GM23338 (cell line): ENCODE data around the gene CADPS2. TPM values are rescaled to one million over a fixed set of nuclear protein-coding genes. Genes with fewer than 3 reads are reported as not detected.

Experiments
- ATAC-seq: fragments of 200-7000 bp; cut with Tn5 transposase; 3 replicates; pipeline ENCODE4 v1.9.1; 2020
- DNase-seq: peaks from one replicate; pipeline ENCODE4 v3.0.0-alpha.2; 2015; ENCODE audit warnings: low spot score
- H2AFZ ChIP-seq: fragments of 200-600 bp; sonication (generic); 2 replicates; pipeline ENCODE4 v1.8.0; 2016; ENCODE audit warnings: antibody characterized with exemption, mild to moderate bottlenecking, moderate library complexity
- H3F3A ChIP-seq: fragments of 200-600 bp; sonication (generic); replicated peaks from 2 replicates; pipeline ENCODE4 v1.8.0; 2017; ENCODE audit warnings: antibody characterized with exemption, mixed run types, low read depth
- H3K27ac ChIP-seq: fragments of 200-600 bp; sonication (generic); 2 replicates; pipeline ENCODE4 v1.6.1; 2016; ENCODE audit warnings: low read depth
- H3K27me3 ChIP-seq: fragments of 200-600 bp; sonication (generic); 2 replicates; pipeline ENCODE4 v1.8.0; 2016; ENCODE audit warnings: mild to moderate bottlenecking, mixed run types, moderate library complexity; ENCODE audit not compliant: insufficient read depth
- H3K36me3 ChIP-seq: fragments of 200-600 bp; sonication (generic); 2 replicates; pipeline ENCODE4 v1.8.0; 2016; ENCODE audit warnings: mild to moderate bottlenecking; ENCODE audit not compliant: insufficient read depth
- H3K4me1 ChIP-seq: fragments of 200-600 bp; sonication (generic); 2 replicates; pipeline ENCODE4 v1.8.0; 2016; ENCODE audit warnings: mild to moderate bottlenecking, moderate library complexity; ENCODE audit not compliant: insufficient read depth
- H3K4me2 ChIP-seq: fragments of 200-600 bp; sonication (generic); 2 replicates; pipeline ENCODE4 v1.7.1; 2017; ENCODE audit warnings: mixed run types
- H3K4me3 ChIP-seq: fragments of 200-600 bp; sonication (generic); 2 replicates; pipeline ENCODE4 v1.6.1; 2016; ENCODE audit warnings: mixed run types
- H3K79me2 ChIP-seq: fragments of 200-600 bp; sonication (generic); replicated peaks from 2 replicates; pipeline ENCODE4 v1.8.0; 2017; ENCODE audit warnings: mild to moderate bottlenecking; ENCODE audit not compliant: insufficient read depth
- H3K9me2 ChIP-seq: fragments of 200-600 bp; sonication (generic); 2 replicates; pipeline ENCODE4 v1.8.0; 2017; ENCODE audit not compliant: insufficient read depth
- H4K20me1 ChIP-seq: fragments of 200-600 bp; sonication (generic); replicated peaks from 2 replicates; pipeline ENCODE4 v1.8.0; 2017; ENCODE audit warnings: mild to moderate bottlenecking; ENCODE audit not compliant: insufficient read depth
- H3K27ac Mint-ChIP-seq: 2 replicates; pipeline ENCODE4 v1.8.0; 2020; ENCODE audit warnings: inconsistent platforms, mild to moderate bottlenecking, moderate library complexity, mixed read lengths
- H3K27me3 Mint-ChIP-seq: 3 replicates; pipeline ENCODE4 v1.8.0; 2022; ENCODE audit warnings: low read depth, mild to moderate bottlenecking, moderate library complexity, mixed read lengths, inconsistent platforms; ENCODE audit not compliant: insufficient read depth, poor library complexity
- H3K36me3 Mint-ChIP-seq: 3 replicates; pipeline ENCODE4 v1.8.0; 2021; ENCODE audit warnings: low read depth, mild to moderate bottlenecking, inconsistent platforms, moderate library complexity, mixed read lengths
- H3K4me1 Mint-ChIP-seq: 3 replicates; pipeline ENCODE4 v1.8.0; 2020; ENCODE audit warnings: mild to moderate bottlenecking, inconsistent platforms, mixed read lengths
- H3K4me3 Mint-ChIP-seq: 3 replicates; pipeline ENCODE4 v1.8.0; 2021; ENCODE audit warnings: moderate library complexity, mild to moderate bottlenecking, inconsistent platforms, mixed read lengths
- H3K9me3 Mint-ChIP-seq: 3 replicates; pipeline ENCODE4 v1.8.0; 2020; ENCODE audit warnings: moderate library complexity, mild to moderate bottlenecking, inconsistent platforms, mixed read lengths
- CREB1 ChIP-seq: fragments of 250-450 bp; sonication (Bioruptor Pico); IDR thresholded peaks from 2 replicates; pipeline ENCODE4 v1.5.0; 2020; ENCODE audit warnings: low read depth, mild to moderate bottlenecking, moderate library complexity
- EZH2 ChIP-seq: fragments of 200-600 bp; sonication (generic); IDR thresholded peaks from one replicate; pipeline ENCODE4 v1.8.0; 2017; ENCODE audit warnings: antibody characterized with exemption, mild to moderate bottlenecking, low read depth; ENCODE audit not compliant: unreplicated experiment
- EZH2phosphoT487 ChIP-seq: fragments of 200-600 bp; sonication (generic); IDR thresholded peaks from one replicate; pipeline ENCODE4 v1.8.1; 2018; ENCODE audit warnings: antibody characterized with exemption; ENCODE audit not compliant: unreplicated experiment
- JUNB ChIP-seq: IDR thresholded peaks from one replicate; pipeline ENCODE4 v1.6.1; 2016; ENCODE audit warnings: antibody characterized with exemption; ENCODE audit not compliant: unreplicated experiment
- NANOG ChIP-seq: IDR thresholded peaks from 2 replicates; pipeline ENCODE4 v1.6.1; 2016; ENCODE audit warnings: antibody characterized with exemption, borderline replicate concordance
- POLR2AphosphoS5 ChIP-seq: IDR thresholded peaks from 2 replicates; pipeline ENCODE4 v1.6.1; 2016; ENCODE audit warnings: antibody characterized with exemption, low read depth
- STAT1 ChIP-seq: IDR thresholded peaks from one replicate; pipeline ENCODE4 v1.6.1; 2016; ENCODE audit warnings: antibody characterized with exemption; ENCODE audit not compliant: unreplicated experiment
- ZNF114 ChIP-seq: fragments of 250-450 bp; sonication (Bioruptor Pico); IDR thresholded peaks from 2 replicates; pipeline ENCODE4 v1.5.0; 2020; ENCODE audit warnings: mild to moderate bottlenecking, moderate library complexity
- ZNF331 ChIP-seq: fragments of 250-450 bp; sonication (Bioruptor Pico); IDR thresholded peaks from 2 replicates; pipeline ENCODE4 v1.5.0; 2020; ENCODE audit warnings: low read depth, mild to moderate bottlenecking, moderate library complexity
- polyA plus RNA-seq: library from polyadenylated mRNA; unstranded; fragments of >200 nt; fragmentation: Nextera tagmentation; extraction: Ambion mirVana; gene quantifications from 2 replicates; pipeline ENCODE4 v1.2.1, GENCODE V29; 2016
- total RNA-seq: library from RNA; depleted of rRNA; stranded (reverse); fragments of >200 nt; shearing (Covaris generic); gene quantifications from 2 replicates; pipeline ENCODE4 v1.2.3, GENCODE V29; 2014
- TF ChIP-seq, protein P1 (sequence below), 2 experiments: fragments of 200-600 bp in 1 of 2; sonication (generic) in 1 of 2; conservative IDR thresholded peaks; 2 replicates each; pipeline versions ENCODE4 v1.5.1 to v1.6.1; 2016 to 2017; ENCODE audit warnings: antibody characterized with exemption in 2 of 2, low read depth in 2 of 2, mild to moderate bottlenecking in 2 of 2, moderate library complexity in 1 of 2
- TF ChIP-seq, protein P2 (sequence below): IDR thresholded peaks from 2 replicates; pipeline ENCODE4 v1.6.1; 2016; ENCODE audit warnings: antibody characterized with exemption
- TF ChIP-seq, protein P3 (sequence below): IDR thresholded peaks from one replicate; pipeline ENCODE4 v1.6.1; 2018; ENCODE audit warnings: antibody characterized with exemption; ENCODE audit not compliant: unreplicated experiment
- TF ChIP-seq, protein P4 (sequence below): fragments of 250-450 bp; sonication (Bioruptor Pico); IDR thresholded peaks from 2 replicates; pipeline ENCODE4 v1.5.0; 2020; ENCODE audit warnings: mild to moderate bottlenecking, moderate library complexity

The CADPS2 gene
- total and polyA plus RNA-seq, 2 experiments from 2014 or later: 16.3 to 36.9 TPM

DNA sequence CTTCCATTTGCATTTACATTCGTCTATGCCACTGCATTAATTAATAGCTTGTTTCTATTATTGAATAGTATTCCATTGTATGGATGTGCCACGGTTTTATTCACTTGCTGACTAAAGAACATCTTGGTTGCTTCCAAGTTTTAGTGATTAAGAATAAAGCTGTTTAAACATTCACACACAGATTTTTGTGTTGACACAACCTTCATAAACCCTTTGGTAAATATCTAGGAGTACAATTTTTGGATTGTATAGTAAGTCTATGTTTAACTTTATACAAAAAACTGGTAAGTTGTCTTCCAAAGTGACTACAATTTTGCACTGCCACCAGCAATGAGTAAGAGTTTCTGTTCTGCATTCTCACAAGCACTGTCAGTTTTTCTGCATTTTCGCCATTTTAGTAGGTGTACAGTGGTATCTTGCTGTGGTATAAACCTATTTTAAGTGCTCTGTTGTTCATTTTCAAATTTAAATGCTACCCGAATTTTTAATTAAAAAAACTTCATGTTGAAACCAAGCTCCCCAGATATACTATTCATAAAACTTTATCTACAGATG lies 308.7 kb downstream of the CADPS2 start:
- Histone ChIP-seq H4K20me1 (no peaks in the 10 kb centered on the region), H3K36me3 (no peaks in the 10 kb centered on the region), H3K79me2 (no peaks in the 10 kb centered on the region), H3K27me3 (no peaks in the 10 kb centered on the region), H3K4me2 (no peak overlapping the region), H3K9me2 (no peaks in the 10 kb centered on the region), H3K4me3 (no peak overlapping the region), H2AFZ (no peak overlapping the region), H3K27ac (no peak overlapping the region), H3K4me1 (0 out of 2 replicates have a peak, but pooled peaks cover 6% of the 10 kb centered on the region), H3F3A (no peaks in the 10 kb centered on the region)
- no peak for DNase-seq
- Mint-ChIP-seq H3K27ac (no peak overlapping the region), H3K27me3 (no peaks in the 10 kb centered on the region), H3K36me3 (peaks cover 10% of the 10 kb centered on the region; the same call in 2 of the 3 replicates), H3K4me3 (no peak overlapping the region), H3K4me1 (peaks cover 19% of the 10 kb centered on the region), H3K9me3 (no peaks in the 10 kb centered on the region)
- ATAC-seq: no peak
- TF ChIP-seq, protein P1, sequence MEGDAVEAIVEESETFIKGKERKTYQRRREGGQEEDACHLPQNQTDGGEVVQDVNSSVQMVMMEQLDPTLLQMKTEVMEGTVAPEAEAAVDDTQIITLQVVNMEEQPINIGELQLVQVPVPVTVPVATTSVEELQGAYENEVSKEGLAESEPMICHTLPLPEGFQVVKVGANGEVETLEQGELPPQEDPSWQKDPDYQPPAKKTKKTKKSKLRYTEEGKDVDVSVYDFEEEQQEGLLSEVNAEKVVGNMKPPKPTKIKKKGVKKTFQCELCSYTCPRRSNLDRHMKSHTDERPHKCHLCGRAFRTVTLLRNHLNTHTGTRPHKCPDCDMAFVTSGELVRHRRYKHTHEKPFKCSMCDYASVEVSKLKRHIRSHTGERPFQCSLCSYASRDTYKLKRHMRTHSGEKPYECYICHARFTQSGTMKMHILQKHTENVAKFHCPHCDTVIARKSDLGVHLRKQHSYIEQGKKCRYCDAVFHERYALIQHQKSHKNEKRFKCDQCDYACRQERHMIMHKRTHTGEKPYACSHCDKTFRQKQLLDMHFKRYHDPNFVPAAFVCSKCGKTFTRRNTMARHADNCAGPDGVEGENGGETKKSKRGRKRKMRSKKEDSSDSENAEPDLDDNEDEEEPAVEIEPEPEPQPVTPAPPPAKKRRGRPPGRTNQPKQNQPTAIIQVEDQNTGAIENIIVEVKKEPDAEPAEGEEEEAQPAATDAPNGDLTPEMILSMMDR (conservative IDR thresholded peaks at IDR 0.05; ENCODE audit: low read depth in 2 of 2): no peak
- TF ChIP-seq JUNB: no peak
- TF ChIP-seq, protein P2, sequence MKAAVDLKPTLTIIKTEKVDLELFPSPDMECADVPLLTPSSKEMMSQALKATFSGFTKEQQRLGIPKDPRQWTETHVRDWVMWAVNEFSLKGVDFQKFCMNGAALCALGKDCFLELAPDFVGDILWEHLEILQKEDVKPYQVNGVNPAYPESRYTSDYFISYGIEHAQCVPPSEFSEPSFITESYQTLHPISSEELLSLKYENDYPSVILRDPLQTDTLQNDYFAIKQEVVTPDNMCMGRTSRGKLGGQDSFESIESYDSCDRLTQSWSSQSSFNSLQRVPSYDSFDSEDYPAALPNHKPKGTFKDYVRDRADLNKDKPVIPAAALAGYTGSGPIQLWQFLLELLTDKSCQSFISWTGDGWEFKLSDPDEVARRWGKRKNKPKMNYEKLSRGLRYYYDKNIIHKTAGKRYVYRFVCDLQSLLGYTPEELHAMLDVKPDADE: no peak
- TF ChIP-seq, protein P3, sequence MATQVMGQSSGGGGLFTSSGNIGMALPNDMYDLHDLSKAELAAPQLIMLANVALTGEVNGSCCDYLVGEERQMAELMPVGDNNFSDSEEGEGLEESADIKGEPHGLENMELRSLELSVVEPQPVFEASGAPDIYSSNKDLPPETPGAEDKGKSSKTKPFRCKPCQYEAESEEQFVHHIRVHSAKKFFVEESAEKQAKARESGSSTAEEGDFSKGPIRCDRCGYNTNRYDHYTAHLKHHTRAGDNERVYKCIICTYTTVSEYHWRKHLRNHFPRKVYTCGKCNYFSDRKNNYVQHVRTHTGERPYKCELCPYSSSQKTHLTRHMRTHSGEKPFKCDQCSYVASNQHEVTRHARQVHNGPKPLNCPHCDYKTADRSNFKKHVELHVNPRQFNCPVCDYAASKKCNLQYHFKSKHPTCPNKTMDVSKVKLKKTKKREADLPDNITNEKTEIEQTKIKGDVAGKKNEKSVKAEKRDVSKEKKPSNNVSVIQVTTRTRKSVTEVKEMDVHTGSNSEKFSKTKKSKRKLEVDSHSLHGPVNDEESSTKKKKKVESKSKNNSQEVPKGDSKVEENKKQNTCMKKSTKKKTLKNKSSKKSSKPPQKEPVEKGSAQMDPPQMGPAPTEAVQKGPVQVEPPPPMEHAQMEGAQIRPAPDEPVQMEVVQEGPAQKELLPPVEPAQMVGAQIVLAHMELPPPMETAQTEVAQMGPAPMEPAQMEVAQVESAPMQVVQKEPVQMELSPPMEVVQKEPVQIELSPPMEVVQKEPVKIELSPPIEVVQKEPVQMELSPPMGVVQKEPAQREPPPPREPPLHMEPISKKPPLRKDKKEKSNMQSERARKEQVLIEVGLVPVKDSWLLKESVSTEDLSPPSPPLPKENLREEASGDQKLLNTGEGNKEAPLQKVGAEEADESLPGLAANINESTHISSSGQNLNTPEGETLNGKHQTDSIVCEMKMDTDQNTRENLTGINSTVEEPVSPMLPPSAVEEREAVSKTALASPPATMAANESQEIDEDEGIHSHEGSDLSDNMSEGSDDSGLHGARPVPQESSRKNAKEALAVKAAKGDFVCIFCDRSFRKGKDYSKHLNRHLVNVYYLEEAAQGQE: no peak
- no peak for TF ChIP-seq POLR2AphosphoS5
- no peak for TF ChIP-seq EZH2
- TF ChIP-seq ZNF114 (CRISPR knock-in tag): no peak
- TF ChIP-seq ZNF331: no peak
- TF ChIP-seq, protein P4, sequence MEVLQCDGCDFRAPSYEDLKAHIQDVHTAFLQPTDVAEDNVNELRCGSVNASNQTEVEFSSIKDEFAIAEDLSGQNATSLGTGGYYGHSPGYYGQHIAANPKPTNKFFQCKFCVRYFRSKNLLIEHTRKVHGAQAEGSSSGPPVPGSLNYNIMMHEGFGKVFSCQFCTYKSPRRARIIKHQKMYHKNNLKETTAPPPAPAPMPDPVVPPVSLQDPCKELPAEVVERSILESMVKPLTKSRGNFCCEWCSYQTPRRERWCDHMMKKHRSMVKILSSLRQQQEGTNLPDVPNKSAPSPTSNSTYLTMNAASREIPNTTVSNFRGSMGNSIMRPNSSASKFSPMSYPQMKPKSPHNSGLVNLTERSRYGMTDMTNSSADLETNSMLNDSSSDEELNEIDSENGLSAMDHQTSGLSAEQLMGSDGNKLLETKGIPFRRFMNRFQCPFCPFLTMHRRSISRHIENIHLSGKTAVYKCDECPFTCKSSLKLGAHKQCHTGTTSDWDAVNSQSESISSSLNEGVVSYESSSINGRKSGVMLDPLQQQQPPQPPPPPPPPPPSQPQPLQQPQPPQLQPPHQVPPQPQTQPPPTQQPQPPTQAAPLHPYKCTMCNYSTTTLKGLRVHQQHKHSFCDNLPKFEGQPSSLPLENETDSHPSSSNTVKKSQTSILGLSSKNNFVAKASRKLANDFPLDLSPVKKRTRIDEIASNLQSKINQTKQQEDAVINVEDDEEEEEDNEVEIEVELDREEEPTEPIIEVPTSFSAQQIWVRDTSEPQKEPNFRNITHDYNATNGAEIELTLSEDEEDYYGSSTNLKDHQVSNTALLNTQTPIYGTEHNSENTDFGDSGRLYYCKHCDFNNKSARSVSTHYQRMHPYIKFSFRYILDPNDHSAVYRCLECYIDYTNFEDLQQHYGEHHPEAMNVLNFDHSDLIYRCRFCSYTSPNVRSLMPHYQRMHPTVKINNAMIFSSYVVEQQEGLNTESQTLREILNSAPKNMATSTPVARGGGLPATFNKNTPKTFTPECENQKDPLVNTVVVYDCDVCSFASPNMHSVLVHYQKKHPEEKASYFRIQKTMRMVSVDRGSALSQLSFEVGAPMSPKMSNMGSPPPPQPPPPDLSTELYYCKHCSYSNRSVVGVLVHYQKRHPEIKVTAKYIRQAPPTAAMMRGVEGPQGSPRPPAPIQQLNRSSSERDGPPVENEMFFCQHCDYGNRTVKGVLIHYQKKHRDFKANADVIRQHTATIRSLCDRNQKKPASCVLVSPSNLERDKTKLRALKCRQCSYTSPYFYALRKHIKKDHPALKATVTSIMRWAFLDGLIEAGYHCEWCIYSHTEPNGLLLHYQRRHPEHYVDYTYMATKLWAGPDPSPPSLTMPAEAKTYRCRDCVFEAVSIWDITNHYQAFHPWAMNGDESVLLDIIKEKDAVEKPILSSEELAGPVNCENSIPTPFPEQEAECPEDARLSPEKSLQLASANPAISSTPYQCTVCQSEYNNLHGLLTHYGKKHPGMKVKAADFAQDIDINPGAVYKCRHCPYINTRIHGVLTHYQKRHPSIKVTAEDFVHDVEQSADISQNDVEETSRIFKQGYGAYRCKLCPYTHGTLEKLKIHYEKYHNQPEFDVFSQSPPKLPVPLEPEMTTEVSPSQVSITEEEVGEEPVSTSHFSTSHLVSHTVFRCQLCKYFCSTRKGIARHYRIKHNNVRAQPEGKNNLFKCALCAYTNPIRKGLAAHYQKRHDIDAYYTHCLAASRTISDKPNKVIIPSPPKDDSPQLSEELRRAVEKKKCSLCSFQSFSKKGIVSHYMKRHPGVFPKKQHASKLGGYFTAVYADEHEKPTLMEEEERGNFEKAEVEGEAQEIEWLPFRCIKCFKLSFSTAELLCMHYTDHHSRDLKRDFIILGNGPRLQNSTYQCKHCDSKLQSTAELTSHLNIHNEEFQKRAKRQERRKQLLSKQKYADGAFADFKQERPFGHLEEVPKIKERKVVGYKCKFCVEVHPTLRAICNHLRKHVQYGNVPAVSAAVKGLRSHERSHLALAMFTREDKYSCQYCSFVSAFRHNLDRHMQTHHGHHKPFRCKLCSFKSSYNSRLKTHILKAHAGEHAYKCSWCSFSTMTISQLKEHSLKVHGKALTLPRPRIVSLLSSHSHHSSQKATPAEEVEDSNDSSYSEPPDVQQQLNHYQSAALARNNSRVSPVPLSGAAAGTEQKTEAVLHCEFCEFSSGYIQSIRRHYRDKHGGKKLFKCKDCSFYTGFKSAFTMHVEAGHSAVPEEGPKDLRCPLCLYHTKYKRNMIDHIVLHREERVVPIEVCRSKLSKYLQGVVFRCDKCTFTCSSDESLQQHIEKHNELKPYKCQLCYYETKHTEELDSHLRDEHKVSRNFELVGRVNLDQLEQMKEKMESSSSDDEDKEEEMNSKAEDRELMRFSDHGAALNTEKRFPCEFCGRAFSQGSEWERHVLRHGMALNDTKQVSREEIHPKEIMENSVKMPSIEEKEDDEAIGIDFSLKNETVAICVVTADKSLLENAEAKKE: no peak
- TF ChIP-seq STAT1: no peak
- no peak for TF ChIP-seq EZH2phosphoT487
- TF ChIP-seq CREB1 (CRISPR knock-in tag): no peak
- TF ChIP-seq NANOG: no peak
